Stimulated activated CD4-positive, alpha-beta T cell treated with anti-CD3 and anti-CD28 coated beads, Interleukin-1b, Interleukin-23, amount 100 ng/mL, for 1 hour (primary cell): ENCODE results near the gene DMBT1.

Source experiments
- DNase-seq, 2 donors: peaks; one replicate each; pipeline ENCODE4 v3.0.0-alpha.2; 2020; ENCODE audit warnings: low read depth in 2 of 2

Gene DMBT1

DNA sequence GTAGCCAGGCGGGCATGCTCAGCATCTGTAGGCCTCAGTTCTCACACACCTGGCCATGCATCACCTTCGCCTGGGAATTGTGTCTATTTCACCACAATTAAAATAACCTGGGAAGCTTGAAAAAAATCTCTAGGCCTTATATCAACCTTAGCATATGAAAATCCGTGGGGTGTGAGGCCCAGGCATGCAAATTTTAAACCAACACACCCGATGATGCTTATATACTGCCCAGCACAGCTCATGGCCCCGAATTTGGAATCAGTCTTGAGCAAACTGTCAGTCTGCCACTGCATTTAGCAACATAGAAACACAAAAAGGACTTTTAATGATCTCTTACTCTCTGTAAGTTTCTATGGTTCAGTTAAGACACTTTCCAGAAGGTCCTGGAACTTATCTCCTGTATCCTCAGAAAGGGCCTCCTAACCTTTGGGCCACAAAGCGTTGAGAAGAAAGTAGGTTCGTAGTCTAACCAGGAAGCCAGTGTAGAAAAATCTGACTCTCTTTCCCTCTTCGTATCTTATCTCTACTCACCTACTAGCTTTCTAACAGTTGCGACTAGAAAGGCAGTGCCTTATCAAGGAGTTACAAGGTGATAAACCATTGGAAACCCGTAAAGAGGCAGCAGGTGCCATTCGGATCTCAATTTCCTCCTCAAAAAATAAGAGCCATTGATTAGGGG, 12.0 kb upstream of the DMBT1 start:
- no peak for DNase-seq

DNA sequence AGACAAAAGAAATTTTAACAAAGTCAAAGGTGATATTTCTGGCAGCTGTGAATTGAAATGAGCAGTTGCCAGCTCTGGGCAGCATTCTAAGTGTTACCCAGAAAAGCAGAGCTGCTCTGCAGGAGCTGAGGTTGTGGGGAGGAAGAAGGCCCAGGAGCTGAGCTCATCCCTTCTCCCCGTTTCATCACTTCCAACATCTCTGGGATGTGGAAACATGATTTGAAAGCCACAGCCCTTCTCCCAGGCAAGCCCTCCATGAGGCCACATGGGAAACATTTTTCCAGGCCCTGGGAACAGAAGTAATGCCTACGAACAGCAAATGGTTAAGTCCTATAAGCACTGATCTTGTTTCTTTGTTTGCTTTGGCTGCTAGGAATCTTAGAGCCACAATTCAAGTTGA, 10.9 kb upstream of the DMBT1 start:
- DNase-seq, result no peak

DNA sequence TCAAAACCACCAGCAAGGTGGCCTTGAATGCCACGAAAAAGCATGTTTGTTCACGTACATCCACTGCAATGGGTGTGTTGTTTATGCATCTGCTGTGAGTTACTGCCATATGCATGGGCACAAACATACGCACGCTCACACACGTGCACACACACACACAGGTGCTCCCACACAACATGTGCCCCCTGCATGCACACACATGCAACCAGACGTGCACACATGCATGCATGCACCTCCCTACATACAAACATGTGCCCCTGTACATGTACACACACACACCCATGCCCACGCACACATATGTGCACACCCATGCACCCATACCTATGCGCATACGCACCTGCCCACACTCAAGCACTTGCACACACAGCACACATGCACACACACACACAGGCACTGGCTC, 10.1 kb upstream of the DMBT1 start:
- no peak for DNase-seq

DNA sequence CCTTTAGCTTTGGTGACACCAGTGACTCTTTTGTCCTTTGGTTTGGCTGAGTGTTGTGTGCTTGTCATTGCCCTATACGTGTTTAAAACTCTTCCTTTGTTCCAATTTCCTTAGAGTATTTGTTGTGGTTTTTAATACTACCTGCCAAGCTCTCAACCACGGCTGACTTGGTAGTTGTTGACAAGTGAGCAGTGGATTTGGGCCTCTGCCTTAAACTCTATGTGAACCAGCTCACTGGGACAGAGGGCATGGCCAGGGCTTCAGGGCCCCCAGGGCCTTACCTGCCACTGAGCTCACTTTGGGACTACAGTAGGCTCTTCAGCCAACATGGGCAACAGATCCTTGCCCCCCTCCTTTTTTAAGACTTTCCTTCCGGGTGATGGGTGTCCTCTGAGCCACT, 9.6 kb upstream of the DMBT1 start:
- no peak for DNase-seq

DNA sequence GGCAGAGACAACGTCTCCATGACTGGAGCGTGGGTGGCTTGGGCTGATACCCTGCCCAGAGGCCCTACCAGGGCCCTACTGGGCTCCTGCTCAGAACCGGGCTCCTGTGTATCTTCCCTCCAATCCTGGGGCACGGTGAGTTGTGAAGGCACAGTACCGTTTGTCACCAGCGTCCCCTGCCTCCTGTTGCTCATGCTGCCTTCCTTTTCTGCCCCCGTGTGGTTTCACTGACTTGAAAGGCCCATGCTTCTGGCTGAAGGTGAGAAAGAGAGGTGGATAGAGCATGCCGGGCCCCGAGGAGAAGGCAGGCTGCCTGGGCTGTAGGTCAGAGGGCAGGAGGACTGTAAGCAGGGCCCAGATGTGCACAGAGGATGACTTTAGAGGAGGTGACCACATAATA, 9.1 kb upstream of the DMBT1 start:
- no peak for DNase-seq

DNA sequence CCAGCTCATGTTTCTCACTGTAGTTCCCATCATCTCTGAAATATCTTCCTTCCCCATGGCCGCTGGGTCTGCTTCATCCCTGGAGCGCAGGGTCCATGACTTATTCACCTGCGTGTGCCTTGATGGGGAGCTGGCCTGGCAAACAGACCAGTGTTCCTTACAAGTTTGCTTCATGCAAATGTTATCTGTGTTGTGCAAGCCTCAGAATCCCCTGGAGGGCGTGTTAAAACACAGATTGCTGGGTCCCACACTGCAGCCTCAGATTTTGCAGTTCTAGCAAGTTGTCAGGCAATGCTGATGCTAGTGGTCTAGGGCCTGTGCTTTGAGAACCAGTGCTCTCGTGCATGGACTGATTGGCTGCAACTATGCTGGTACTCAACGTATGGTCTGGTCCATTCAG, 7.2 kb upstream of the DMBT1 start:
- DNase-seq, result no peak

DNA sequence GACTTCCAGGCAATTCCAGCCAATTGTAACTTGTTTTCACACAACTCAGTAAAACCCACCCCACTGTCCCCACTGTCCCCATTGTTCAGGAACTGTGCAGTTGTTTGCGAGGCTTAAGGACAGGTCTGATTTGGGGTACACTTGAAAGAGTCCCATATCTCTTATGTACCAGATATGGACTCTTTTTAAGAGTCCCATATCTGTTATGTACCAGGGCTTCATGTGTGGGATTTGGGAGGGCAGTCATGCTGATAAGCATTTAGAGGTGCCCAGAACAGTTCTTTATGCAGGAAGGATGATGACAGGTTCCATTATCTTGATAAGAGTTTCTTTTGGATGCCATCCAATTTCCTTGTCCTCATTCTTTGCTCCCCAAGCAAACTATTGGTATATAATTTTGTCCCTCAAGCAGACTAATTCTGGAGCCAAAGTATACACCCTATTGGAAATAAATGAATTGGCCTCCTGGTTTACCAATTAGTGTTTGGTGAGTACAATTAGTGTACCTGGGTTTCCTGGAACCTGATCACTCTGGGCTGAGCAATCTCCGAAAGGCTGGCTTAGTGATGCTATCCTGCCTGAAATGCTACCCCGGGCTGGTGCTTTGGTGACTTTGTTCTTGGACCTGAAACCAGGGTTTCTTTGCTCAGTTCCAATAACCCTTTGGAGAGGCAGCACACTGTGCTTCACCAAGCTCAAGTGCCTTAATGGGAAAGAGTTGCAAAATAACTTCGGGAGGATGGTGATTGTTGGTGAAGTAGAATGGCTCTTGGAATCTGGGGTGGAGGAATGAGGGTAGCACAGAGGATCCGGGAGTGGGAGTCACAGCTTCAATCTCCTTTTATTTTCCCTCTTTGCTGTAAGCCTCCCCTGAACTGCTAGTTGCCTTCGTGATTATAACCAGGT, 6.2 kb upstream of the DMBT1 start:
- no peak for DNase-seq

DNA sequence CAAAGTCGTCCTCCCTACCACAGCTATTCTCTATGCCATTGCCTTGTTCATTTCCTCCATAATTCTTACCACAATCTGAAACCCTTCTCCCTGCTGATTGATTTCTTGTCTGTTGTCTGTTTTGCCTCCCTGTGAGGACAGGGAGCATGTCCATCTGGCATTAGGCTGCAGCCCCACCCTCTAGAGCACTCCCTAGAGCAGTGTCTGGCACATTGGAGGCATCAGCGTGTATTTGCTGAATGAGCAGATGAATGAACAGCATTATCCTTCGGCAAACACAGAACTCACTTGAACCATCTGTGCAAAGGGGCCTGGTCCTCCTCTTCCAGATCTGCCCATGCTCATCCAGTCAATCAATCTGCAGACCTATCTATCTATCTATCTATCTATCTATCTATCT, 5.1 kb upstream of the DMBT1 start:
- no peak for DNase-seq

DNA sequence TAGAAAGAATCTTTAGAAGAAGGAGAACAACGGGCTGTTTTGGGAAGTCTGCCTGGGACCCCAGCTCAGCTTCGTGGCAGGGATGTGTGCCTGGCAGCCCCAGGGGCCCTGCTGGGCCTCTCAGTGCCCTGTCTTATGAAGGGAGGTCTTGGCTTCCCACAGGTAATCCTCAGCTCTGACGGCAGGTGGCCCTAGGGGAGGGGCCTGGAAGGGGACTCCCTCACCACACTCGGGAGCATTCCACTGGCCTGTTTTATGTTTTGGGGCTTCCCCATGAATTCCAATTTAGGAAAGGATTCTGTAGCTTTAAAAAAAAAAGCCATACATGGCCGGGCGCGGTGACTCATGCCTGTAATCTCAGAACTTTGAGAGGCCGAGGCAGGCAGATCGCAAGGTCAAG, 3.0 kb upstream of the DMBT1 start:
- DNase-seq, result no peak

DNA sequence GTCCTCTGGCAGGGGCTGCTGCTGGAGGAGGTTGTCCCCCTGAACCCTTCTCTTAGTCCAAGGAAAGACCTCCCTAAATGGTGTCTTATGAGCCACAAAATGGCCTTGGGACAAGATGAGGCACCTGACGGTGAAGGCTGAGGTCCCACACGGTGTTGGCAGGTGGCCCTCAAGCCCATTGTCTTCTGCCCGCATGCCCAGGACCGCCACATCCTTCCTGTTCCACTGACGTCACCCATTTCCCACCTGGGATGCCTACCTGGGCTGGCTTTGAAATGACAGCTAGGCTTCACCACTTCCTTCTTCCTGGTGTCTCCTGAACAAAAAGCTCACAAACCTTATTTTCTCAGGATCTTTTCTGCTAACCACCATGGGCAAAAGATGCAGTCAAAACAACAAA, 2.1 kb upstream of the DMBT1 start:
- DNase-seq, result no peak

DNA sequence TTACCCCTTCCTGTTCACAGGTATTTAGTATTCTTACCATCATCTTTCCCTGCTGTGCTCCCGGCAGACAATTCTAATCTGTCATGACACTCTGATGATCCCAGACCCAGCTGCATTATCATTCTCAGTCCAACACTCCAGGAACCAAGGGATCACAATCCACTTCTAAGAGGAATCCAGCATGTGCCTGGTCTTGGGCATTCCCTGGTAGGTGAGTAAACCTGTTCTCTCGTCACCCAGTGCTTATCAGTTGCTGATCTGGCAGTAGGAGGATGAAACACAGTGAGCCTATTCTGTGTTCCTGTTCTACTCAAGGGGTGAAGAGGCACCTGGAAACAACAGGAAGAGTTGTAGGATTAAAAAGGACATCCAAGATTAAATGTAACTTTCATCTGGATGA, 1.3 kb upstream of the DMBT1 start:
- no peak for DNase-seq

DNA sequence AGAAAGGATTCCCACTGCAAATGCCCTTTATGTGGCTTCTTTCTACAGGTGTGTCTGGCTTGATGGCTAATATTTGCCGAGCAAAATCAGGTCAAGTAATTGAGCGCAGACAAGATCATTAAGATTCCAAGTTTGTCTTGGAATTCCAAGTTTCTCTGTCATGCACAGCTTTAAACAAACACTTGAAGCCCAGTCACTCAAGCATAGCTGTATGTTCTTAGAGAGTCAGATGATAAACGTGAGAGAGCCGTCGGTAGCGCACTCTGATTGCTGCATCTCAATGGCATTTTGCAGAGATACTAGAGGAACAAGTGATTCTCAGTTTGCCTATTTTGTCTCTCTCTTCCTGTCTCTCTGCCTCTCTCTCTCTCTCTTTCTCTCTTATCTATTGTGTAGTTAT, 658 bp downstream of the DMBT1 start:
- DNase-seq, result no peak

DNA sequence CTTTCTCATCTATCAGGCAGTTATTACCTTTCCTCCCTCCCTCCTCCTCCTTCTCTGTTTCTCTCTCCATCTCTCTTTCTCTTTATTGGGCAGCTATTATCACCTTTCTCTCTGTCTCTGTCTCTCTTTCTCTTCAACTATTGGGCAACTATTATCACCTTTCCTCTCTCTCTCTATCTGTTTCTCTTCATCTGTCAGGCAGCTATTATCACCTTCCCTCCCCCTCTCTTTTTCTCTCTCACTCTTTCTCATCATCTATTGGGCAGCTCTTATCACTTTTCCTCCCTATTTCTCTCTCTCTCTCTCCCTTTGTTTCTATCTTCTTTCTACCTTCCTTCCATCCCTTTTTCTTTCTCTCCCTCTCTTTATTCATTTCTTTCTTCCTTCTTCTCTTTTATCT, 1.2 kb downstream of the DMBT1 start:
- no peak for DNase-seq

DNA sequence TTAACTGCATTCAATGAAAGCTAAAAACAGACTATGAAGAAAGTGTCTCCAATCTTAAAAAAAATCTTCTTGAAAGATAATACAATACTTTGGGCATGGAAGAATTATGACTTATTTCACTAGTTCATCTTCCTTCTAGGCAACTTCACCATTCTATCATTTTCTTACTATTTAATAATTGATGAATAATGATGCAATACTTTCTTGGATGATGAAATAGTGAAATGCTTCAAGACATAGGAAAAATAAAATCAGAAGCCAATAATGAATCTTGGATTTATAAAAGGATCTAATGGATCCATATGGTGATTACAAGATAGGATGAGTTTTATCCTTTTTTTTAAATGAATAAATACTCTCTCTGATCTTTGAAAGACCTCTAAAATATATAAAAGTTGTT, 4.4 kb downstream of the DMBT1 start:
- DNase-seq, result no peak

DNA sequence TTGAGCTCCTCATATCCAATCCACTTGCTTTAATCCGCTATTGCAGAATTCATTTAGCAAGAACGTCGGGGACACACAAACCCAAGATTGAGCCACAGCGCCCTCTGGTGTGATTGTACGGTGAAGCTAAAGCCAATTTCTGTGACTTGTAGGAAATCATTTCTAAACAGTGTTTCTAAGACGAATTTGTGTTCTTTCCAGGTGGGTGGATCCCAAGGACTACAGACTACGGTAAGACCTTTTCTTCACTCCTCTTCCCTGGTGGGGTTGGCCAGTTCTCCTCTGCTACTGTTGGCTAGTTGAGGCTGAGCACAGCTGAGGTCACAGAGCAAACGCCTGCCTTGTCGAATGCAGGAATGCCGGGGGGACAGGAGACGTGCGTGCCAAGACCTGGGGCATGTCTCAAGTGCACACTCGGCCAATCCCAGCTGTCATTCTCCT, 5.2 kb downstream of the DMBT1 start:
- DNase-seq, result peak; percentile 37 to 49

DNA sequence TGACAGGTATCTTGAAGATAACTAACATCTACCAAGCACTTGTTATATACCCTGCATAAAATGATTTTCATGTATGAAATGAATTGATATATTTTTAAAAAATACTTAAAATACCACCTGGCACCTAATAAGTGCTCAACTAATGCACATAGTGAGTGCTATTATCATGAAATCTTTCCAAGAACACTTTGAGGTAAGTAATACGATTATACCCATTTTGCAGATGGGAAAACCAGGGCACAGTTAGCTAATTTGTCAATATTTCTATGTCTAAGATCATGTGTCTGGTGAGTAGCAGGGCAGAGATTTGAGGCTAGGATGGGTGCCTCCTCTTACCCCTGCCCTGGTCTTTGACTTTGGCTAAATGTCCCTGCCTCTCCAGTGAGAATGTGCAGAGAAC, 6.1 kb downstream of the DMBT1 start:
- no peak for DNase-seq

DNA sequence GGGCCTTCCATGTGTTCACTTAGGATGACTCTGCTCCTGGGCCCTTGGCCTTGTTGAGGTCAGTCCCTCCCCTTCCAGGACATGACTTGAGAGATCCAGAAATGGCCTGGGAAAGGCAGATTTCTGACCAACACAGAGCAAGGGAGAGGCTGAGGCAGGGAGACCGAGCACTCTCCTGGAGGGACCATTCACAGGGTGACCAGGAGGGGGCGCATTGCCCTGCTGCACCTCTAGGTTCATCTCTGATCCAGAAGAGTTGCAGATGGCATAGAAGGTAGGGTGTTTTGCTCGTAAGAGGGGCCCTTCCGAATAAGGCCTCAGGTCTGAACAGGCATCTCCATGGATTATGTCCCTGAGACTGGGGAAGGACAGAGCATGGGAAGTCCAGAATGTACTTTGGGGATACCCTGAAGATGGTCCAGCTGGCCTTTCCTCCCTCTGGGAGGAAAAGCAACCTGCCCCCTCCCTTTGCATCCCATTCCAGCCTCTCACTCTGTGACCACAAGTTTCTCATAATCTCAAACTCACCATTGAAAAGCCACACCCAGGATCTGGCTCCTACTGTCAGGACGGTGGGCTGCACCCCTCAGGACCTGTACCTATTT, 6.6 kb downstream of the DMBT1 start:
- no peak for DNase-seq

DNA sequence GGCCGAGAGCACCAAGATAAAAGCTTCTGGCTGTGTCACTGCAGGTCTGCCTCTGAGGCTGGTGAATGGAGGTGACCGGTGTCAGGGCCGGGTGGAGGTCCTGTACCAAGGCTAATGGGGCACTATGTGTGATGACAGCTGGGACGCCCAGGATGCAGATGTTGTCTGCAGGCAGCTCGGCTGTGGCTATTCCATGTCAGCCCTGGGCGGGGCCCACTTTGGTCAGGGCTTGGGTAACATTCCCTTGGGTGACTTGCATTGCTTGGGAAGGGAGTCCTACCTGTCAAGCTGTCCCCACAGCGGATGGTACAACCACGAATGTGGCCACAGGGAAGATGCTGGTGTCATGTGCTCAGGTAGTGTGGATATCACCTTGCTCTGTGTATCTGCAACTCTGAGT, 8.0 kb downstream of the DMBT1 start:
- DNase-seq, result no peak

DNA sequence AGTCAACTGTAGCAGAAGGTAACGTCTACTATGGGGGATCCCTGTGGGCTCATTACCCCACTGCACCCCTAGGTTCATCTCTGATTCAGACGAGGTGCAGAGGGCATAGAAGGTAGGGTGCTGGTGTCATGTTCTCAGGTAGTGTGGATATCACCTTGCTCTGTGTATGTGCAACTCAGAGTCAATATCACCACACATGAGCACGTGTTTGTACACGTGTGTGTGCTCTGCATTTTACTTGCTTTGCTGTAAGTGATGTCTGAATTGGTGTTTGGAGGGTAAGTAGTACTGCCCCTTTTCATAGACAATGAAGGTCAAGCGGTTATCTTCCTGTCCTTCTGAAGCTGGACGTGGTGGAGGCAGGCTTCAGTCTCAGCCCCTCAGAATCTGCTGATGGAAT, 10.4 kb downstream of the DMBT1 start:
- no peak for DNase-seq

DNA sequence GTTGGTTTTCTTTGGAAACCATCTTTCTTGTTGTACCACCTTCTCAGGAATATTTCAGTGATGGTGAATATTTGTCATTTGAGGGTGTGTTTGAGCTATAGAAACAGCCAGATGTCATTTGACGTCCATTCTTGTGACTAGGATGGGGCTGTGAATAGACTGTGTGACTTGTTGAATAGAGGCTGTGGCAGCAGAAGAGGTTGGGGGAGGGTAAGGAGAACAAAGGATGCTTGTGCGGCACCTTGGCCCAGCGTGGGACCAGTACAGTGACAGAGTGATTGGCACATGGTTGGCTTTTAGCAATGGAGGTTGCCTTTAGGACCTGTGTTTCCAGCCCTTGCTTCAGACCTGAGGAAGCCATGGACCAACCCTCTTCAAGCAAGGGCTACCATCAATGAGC, 11.3 kb downstream of the DMBT1 start:
- DNase-seq, result no peak

DNA sequence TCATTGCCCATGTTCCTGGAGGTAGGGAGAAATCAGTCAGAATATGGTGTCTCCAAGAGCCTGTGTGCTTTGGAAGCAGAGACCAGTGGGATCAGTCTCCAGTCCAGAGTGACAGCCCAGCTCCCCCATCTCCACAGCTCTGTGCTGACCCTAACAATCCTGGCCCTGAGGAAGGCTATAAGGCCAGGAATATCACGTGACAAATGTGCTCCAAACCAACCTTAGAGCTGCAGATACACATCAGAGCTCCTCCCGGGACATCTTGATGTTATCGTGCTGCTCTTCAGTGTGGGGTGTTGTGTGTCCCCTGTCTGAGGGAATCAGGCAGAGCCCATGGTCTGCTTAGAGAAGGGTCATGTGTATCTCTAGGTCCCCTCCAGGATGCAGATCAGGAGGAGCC, 15.2 kb downstream of the DMBT1 start:
- DNase-seq, result no peak

DNA sequence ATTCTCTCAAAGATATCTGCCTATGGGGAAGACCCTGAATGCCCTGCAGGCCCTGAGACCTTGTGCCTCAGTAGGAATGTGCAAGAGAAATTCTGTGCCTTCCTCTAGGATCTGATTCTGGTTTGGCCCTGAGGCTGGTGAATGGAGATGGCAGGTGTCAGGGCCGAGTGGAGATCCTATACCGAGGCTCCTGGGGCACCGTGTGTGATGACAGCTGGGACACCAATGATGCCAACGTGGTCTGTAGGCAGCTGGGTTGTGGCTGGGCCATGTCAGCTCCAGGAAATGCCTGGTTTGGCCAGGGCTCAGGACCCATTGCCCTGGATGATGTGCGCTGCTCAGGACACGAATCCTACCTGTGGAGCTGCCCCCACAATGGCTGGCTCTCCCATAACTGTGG, 15.7 kb downstream of the DMBT1 start:
- no peak for DNase-seq

DNA sequence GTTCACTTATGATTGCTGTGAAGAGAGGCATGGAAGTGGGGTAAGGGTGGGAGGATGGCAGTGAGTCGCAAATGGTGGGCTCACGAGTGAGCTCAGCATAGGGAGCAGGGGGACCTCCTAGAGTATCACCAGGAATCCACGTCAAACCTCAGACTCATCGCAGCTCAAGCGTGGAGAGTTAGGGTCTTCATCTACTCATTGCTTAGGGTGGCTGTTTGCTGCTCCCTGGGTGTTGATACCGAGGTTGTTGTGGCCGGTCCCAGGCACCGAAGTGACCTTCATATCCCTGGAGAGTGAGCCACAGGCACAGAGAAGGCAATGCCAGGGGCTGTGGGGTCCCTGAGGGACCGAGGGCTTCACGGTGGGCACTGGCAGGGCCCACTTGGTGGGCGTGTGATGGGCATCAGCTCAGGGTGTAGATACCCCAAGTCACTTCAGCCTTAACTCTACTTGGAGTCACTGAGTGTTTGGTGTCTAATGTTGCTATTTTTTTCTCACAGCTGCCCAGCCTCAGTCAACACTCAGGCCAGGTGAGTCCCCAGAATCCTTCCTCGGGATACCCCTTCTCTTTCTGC, 16.8 kb downstream of the DMBT1 start:
- DNase-seq, result no peak
